ENCODE results near the gene LACTB. TPM values are rescaled to one million over a fixed set of nuclear protein-coding genes. Genes with fewer than 3 reads are reported as not detected.

LACTB gene
- total and polyA plus RNA-seq, 11 donors, result 17.9 to 31.0 (median 22.7) TPM

DNA sequence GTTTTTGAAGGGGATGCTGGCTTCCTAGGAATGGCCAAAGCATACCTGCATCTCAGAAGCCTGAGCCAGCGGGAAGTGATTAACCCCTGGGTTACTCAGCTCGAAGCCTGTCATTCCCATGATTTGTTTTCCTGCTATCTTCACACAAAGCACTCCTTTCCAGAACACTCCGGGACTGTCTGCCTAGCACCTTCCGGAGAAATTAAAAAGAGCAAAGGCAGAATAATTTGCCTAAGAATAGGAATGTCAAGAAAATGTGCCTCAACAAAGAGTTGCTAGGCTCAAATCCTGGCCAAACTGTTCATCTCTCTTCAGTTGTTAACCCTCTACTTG lies 45.0 kb upstream of the LACTB start:
- WGBS, 4 donors, result 79 to 87% (median 81%) methylated on average over 4 of the region's 4 CpGs
- intact Hi-C loops (cut with DNase I), result loop anchor here in 1 of 10 donors (2.0 kb wide), 1 partner anchor 76 kb away; no protein-coding TSS in a partner anchor
- no peak for TF ChIP-seq POLR2A (IDR thresholded peaks at IDR 0.05)
- TF ChIP-seq CTCF (IDR thresholded peaks at IDR 0.05), result no peak
- Histone ChIP-seq H3K27me3 (no peaks in the 10 kb centered on the region), H3K36me3 (peaks cover 0 to 8% (median under 1%) of the 10 kb centered on the region in 9 donors), H3K27ac (peak overlapping the region in 1 of 12 donors; percentile 80), H3K4me3 (no peak overlapping the region), H3K4me1 (peaks cover 0 to 34% (median 10%) of the 10 kb centered on the region in 12 donors), H3K9me3 (no peaks in the 10 kb centered on the region)
- no peak for DNase-seq
- ATAC-seq, result no peak

DNA sequence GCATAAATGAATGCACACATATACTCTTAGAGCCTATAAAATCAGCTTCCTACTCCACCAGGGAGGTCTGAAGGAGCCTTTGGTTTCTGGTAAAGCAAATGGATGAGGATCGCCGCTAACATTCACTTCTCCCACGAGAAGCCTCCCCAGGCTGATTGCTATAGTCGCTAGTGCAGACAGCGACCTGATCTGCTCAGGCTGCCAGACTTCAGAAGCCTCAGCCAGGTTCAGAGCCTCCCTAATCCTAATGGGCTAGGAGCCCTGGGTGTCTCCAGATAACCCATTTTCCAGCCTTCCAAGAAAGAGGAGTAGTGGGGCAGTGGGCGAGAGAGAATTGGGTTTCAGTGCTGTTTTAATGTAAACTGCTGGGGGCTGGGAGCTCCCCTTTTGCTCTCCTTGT lies 43.7 kb upstream of the LACTB start:
- TF ChIP-seq POLR2A (IDR thresholded peaks at IDR 0.05) (no peak), CTCF (IDR thresholded peaks at IDR 0.05) (no peak)
- Histone ChIP-seq H3K36me3 (no peaks in the 10 kb centered on the region), H3K4me3 (no peak overlapping the region), H3K4me1 (peaks cover 0 to 30% (median 10%) of the 10 kb centered on the region in 12 donors), H3K27ac (no peak overlapping the region), H3K9me3 (no peaks in the 10 kb centered on the region), H3K27me3 (no peaks in the 10 kb centered on the region)
- no peak for ATAC-seq
- intact Hi-C loops (cut with DNase I), result loop anchor here in 1 of 10 donors (2.0 kb wide), 1 partner anchor 77 kb away; no protein-coding TSS in a partner anchor
- DNase-seq, result no peak
- WGBS, 4 donors, result 81 to 90% (median 85%) methylated on average over 6 of the region's 6 CpGs

DNA sequence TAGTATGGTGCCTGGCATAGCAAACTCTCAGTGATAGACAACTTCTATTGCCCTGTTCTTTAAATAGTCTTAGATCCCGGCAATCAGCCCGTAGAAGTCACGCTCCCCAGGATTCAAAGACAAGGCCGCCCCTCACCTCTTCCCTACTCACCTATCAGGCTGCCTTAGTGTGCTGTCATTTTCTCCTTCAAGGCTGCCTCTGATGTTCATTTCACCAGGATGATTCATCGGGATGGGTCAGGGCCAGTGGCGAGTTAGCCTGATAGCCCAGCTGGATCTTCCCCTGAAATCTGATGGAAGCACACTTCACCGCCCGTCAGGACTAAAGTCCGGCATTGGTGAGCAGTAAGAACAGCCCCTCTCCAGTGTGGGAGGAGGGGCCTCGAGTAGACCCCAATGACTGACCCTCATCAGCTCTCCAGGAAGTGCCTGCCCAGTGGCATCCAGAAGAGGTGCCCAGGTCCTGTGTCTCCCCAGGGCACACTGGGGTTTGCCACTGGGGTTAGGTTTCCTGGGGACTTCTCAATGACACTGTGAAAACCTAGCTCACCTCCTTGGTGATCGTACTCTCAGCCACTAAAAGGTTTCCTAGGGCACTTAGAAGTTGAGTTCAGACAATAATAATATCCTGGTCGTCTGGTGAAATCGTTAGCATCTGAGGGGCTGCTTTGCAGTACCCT lies 41.6 kb upstream of the LACTB start:
- TF ChIP-seq CTCF (IDR thresholded peaks at IDR 0.05), result no peak
- TF ChIP-seq POLR2A (IDR thresholded peaks at IDR 0.05), result no peak
- Histone ChIP-seq H3K9me3 (no peaks in the 10 kb centered on the region), H3K27me3 (no peaks in the 10 kb centered on the region), H3K4me1 (peaks cover 0 to 36% (median 11%) of the 10 kb centered on the region in 12 donors), H3K36me3 (no peaks in the 10 kb centered on the region), H3K27ac (peak overlapping the region; percentile 28 to 74 (median 57)), H3K4me3 (no peak overlapping the region)
- 59 to 75% (median 67%) methylated on average over 13 of the region's 13 CpGs for WGBS, 4 donors
- intact Hi-C loops (cut with DNase I), result no loop called here
- DNase-seq, result no peak
- ATAC-seq, result peak; percentile 24 to 51 (median 39)

GRCh38 chr15:63080634-63081250 lies 40.9 kb upstream of the LACTB start:
- ATAC-seq (peak; percentile 55 to 79 (median 68)), DNase-seq (peak in 1 of 5 donors; percentile 34)
- H3K9me3 ChIP-seq, result no peaks in the 10 kb centered on the region
- intact Hi-C loops (cut with DNase I), result no loop called here
- H3K27ac ChIP-seq, result peak overlapping the region; percentile 28 to 74 (median 57)
- no peaks in the 10 kb centered on the region for H3K27me3 ChIP-seq
- TF ChIP-seq POLR2A (IDR thresholded peaks at IDR 0.05) (no peak), CTCF (IDR thresholded peaks at IDR 0.05) (no peak)
- H3K4me1 ChIP-seq, result peaks cover 0 to 34% (median 10%) of the 10 kb centered on the region in 12 donors
- no peaks in the 10 kb centered on the region for H3K36me3 ChIP-seq
- no peak overlapping the region for H3K4me3 ChIP-seq
- 65 to 77% (median 75%) methylated on average over 10 of the region's 10 CpGs for WGBS, 4 donors

Data from heart left ventricle (tissue), 16 donors.